Measurements from ENCODE around the gene CFAP97. TPM values are rescaled to one million over a fixed set of nuclear protein-coding genes. Genes with fewer than 3 reads are reported as not detected.
"Not testable (repeated sequence)": the region's sequence is repeated elsewhere in the genome, so short reads cannot be mapped to it uniquely, and the experiment has no call there.

Gene CFAP97
- total RNA-seq, 1 donor from 2014 or later = 54.0 TPM

- Mint-ChIP-seq H3K4me3 (ENCODE audit: unreplicated experiment) (no peak overlapping the region), H3K27me3 (ENCODE audit: unreplicated experiment) (no peaks in the 10 kb centered on the region), H3K4me1 (ENCODE audit: unreplicated experiment) (peaks cover 66% of the 10 kb centered on the region), H3K9me3 (ENCODE audit: unreplicated experiment) (no peaks in the 10 kb centered on the region), H3K27ac (ENCODE audit: unreplicated experiment) (peak overlapping the region; percentile 82), H3K36me3 (ENCODE audit: unreplicated experiment) (peaks cover 19% of the 10 kb centered on the region)
- no peak for DNase-seq (ENCODE audit: extremely low spot score, unreplicated experiment)
- TF ChIP-seq CTCF (IDR thresholded peaks at IDR 0.05) = no peak
Measured at GRCh38 chr4:185244763-185245162, 41.0 kb upstream of the CFAP97 start.

DNA sequence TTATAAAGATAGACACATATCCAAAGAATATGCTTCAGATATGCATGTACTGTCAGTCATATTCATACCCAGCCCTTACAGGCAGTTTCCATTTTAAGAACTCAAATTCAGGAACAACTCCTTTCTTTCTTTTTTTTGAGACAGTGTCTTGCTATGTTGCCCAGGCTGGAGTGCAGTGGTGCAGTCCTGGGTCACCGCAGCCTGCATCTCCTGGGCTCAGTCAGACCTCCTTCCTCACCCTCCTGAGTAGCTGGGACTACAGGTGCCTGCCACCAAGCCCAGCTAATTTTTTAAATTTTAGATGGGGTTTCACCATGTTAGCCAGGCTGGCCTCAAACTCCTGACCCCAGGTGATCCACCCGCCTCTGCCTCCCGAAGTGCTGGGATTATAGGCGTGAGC lies 40.1 kb upstream of the CFAP97 start:
- Mint-ChIP-seq H3K27ac (ENCODE audit: unreplicated experiment) (peak overlapping the region; percentile 82), H3K36me3 (ENCODE audit: unreplicated experiment) (peaks cover 12% of the 10 kb centered on the region), H3K4me1 (ENCODE audit: unreplicated experiment) (peaks cover 63% of the 10 kb centered on the region), H3K4me3 (ENCODE audit: unreplicated experiment) (no peak overlapping the region), H3K9me3 (ENCODE audit: unreplicated experiment) (no peaks in the 10 kb centered on the region), H3K27me3 (ENCODE audit: unreplicated experiment) (no peaks in the 10 kb centered on the region)
- TF ChIP-seq CTCF (IDR thresholded peaks at IDR 0.05) = no peak
- no peak for DNase-seq (ENCODE audit: extremely low spot score, unreplicated experiment)

GRCh38 chr4:185242749-185243533 lies 39.1 kb upstream of the CFAP97 start:
- Mint-ChIP-seq H3K36me3 (ENCODE audit: unreplicated experiment) (peaks cover 9% of the 10 kb centered on the region), H3K9me3 (ENCODE audit: unreplicated experiment) (peaks cover 4% of the 10 kb centered on the region), H3K4me3 (ENCODE audit: unreplicated experiment) (no peak overlapping the region), H3K27me3 (ENCODE audit: unreplicated experiment) (no peaks in the 10 kb centered on the region), H3K27ac (ENCODE audit: unreplicated experiment) (peak overlapping the region; percentile 83), H3K4me1 (ENCODE audit: unreplicated experiment) (peaks cover 69% of the 10 kb centered on the region)
- no peak for TF ChIP-seq CTCF (IDR thresholded peaks at IDR 0.05)
- DNase-seq (ENCODE audit: extremely low spot score, unreplicated experiment) = no peak

- H3K4me3 Mint-ChIP-seq (ENCODE audit: unreplicated experiment); H3K27me3 Mint-ChIP-seq (ENCODE audit: unreplicated experiment); DNase-seq (ENCODE audit: extremely low spot score, unreplicated experiment); H3K9me3 Mint-ChIP-seq (ENCODE audit: unreplicated experiment); H3K27ac Mint-ChIP-seq (ENCODE audit: unreplicated experiment): not testable (repeated sequence)
- H3K36me3 Mint-ChIP-seq (ENCODE audit: unreplicated experiment) = peaks cover 11% of the 10 kb centered on the region
- peaks cover 65% of the 10 kb centered on the region for H3K4me1 Mint-ChIP-seq (ENCODE audit: unreplicated experiment)
Measured at GRCh38 chr4:185240486-185240885, 36.7 kb upstream of the CFAP97 start.

DNA sequence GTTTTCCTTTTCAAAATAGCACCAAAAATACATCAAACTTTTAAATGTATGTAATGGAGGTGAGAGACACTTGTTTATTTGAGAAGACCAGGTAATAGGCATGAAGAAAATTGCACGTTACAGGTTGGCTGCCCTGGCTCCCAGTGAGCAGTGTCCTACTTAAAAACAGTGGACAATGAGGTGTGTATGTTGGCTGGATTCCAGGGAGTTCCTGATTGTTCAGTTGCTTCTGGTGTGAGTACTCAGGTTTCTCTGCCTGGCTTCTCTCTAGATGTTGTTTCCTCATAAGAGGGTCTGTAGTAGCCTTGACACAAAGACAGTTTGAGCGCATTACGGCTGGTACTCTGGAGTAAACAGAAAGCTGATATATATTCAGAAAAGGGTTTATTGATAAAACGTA lies 35.0 kb upstream of the CFAP97 start:
- H3K4me1 Mint-ChIP-seq (ENCODE audit: unreplicated experiment) = peaks cover 55% of the 10 kb centered on the region
- no peak for DNase-seq (ENCODE audit: extremely low spot score, unreplicated experiment)
- H3K27me3 Mint-ChIP-seq (ENCODE audit: unreplicated experiment) = no peaks in the 10 kb centered on the region
- no peak for TF ChIP-seq CTCF (IDR thresholded peaks at IDR 0.05)
- peaks cover 11% of the 10 kb centered on the region for H3K36me3 Mint-ChIP-seq (ENCODE audit: unreplicated experiment)
- peaks cover 4% of the 10 kb centered on the region for H3K9me3 Mint-ChIP-seq (ENCODE audit: unreplicated experiment)
- no peak overlapping the region for H3K4me3 Mint-ChIP-seq (ENCODE audit: unreplicated experiment)
- H3K27ac Mint-ChIP-seq (ENCODE audit: unreplicated experiment) = no peak overlapping the region

Data from osteocyte (in vitro differentiated cells).